ENCODE measurements around the gene CRB3. TPM values are rescaled to one million over a fixed set of nuclear protein-coding genes. Genes with fewer than 3 reads are reported as not detected.

Gene CRB3
- polyA plus RNA-seq, 1 experiment: not detected

DNA sequence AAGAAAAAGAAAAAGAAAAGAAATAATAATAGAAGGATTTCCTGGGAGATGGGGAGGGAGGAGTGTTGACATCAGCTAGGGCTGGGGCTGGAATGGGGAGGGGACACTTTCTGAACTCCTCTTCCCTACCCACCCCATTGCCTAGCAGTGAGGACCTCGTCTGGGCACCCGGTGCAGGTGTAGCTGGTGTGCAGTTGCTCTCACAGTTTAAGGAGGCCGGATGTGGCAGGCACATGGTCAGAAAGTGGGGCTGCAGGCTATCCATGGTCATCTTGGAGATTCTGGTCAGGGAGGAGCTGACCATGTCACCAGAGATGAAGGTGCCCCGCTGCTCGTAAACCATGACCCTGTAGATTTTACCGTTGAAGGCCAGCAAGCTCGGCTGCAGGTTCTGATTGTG lies 46.5 kb downstream of the CRB3 start:
- H3K4me3 ChIP-seq (ENCODE audit: low read depth, low read length): no peak overlapping the region
- TF ChIP-seq, protein P1, sequence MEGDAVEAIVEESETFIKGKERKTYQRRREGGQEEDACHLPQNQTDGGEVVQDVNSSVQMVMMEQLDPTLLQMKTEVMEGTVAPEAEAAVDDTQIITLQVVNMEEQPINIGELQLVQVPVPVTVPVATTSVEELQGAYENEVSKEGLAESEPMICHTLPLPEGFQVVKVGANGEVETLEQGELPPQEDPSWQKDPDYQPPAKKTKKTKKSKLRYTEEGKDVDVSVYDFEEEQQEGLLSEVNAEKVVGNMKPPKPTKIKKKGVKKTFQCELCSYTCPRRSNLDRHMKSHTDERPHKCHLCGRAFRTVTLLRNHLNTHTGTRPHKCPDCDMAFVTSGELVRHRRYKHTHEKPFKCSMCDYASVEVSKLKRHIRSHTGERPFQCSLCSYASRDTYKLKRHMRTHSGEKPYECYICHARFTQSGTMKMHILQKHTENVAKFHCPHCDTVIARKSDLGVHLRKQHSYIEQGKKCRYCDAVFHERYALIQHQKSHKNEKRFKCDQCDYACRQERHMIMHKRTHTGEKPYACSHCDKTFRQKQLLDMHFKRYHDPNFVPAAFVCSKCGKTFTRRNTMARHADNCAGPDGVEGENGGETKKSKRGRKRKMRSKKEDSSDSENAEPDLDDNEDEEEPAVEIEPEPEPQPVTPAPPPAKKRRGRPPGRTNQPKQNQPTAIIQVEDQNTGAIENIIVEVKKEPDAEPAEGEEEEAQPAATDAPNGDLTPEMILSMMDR (IDR thresholded peaks at IDR 0.05; ENCODE audit: low read depth, low read length): no peak
- H3K9me3 ChIP-seq (ENCODE audit: control insufficient read depth, insufficient read depth, low read length): no peaks in the 10 kb centered on the region
- CTCF ChIA-PET: interaction anchor here (0.6 to 1.3 kb wide), 2 partner anchors 353 to 843 kb away, joined by 3 to 5 read pairs; no protein-coding TSS in a partner anchor
- no peak for DNase-seq (ENCODE audit: low read depth, low spot score)
- POLR2A ChIA-PET: no interaction called here
- no peaks in the 10 kb centered on the region for H3K27me3 ChIP-seq (ENCODE audit: control insufficient read depth, insufficient read depth, low read length)
- no peak overlapping the region for H3K27ac ChIP-seq (ENCODE audit: low read depth, low read length)

DNA sequence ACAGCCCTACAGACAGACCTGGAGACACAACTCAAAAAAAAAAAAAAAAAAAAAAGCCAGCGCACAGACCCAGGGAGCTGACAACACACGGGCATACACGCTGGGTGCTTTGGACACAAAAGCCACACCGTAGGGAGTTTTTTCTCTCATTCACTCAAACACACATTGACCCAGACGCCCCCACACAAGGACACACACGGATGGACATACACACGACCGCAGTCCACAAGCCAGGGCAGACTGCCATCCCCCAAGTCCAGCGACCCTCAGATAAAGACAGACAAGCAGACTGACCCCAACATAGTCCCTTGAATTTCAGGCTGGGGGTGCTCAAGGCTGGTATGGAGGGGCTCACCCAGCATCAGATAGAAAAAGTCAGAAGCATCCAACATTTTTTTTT lies 50.0 kb downstream of the CRB3 start:
- CTCF ChIA-PET: interaction anchor here (0.6 kb wide), 1 partner anchor 326 kb away, joined by 3 read pairs; no protein-coding TSS in a partner anchor
- Histone ChIP-seq H3K27me3 (ENCODE audit: control insufficient read depth, insufficient read depth, low read length) (no peaks in the 10 kb centered on the region), H3K27ac (ENCODE audit: low read depth, low read length) (no peak overlapping the region), H3K4me3 (ENCODE audit: low read depth, low read length) (no peak overlapping the region), H3K9me3 (ENCODE audit: control insufficient read depth, insufficient read depth, low read length) (no peaks in the 10 kb centered on the region; the same call in 1 of the 2 replicates)
- TF ChIP-seq, protein P1 (IDR thresholded peaks at IDR 0.05; ENCODE audit: low read depth, low read length): no peak
- POLR2A ChIA-PET: no interaction called here
- DNase-seq (ENCODE audit: low read depth, low spot score): no peak

DNA sequence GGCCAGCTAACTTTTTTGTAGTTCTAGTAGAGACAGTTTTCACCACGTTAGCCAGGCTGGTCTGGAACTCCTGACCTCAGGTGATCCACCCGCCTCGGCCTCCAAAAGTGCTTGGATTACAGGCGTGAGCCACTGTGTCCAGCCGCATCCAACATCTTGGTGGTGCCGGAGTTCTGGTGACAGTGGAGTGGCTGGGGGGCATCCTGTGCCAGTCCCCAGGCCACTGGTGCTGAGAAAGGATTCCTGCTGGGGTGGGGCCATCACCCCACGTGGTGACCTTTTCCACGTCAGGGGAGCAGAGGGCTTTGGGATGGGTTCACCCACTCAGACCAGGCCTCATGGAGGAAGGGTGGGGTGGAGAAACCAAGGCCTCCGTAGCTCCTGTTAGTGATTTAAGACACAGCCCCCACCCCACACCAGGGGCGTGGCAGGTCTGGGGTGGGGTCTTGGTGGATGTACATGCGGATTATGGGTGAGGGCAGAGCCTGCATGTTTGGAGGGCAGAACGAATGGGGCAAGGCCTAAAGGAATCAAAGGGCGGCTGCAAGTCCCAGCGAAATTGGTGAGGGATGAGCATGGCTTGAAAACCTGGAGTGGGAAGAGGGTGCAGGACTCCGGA lies 51.0 kb downstream of the CRB3 start:
- TF ChIP-seq, protein P1 (IDR thresholded peaks at IDR 0.05; ENCODE audit: low read depth, low read length): no peak
- no peak for DNase-seq (ENCODE audit: low read depth, low spot score)
- ChIA-PET CTCF (interaction anchor here (4.5 kb wide), 1 partner anchor 349 kb away, joined by 32 read pairs; no protein-coding TSS in a partner anchor), POLR2A (interaction anchor here (0.7 kb wide), 1 partner anchor 23 kb away, joined by 12 read pairs; no protein-coding TSS in a partner anchor)
- no peaks in the 10 kb centered on the region for H3K27me3 ChIP-seq (ENCODE audit: control insufficient read depth, insufficient read depth, low read length)
- H3K4me3 ChIP-seq (ENCODE audit: low read depth, low read length): no peak overlapping the region
- no peak overlapping the region for H3K27ac ChIP-seq (ENCODE audit: low read depth, low read length)
- no peaks in the 10 kb centered on the region; the same call in 1 of the 2 replicates for H3K9me3 ChIP-seq (ENCODE audit: control insufficient read depth, insufficient read depth, low read length)

DNA sequence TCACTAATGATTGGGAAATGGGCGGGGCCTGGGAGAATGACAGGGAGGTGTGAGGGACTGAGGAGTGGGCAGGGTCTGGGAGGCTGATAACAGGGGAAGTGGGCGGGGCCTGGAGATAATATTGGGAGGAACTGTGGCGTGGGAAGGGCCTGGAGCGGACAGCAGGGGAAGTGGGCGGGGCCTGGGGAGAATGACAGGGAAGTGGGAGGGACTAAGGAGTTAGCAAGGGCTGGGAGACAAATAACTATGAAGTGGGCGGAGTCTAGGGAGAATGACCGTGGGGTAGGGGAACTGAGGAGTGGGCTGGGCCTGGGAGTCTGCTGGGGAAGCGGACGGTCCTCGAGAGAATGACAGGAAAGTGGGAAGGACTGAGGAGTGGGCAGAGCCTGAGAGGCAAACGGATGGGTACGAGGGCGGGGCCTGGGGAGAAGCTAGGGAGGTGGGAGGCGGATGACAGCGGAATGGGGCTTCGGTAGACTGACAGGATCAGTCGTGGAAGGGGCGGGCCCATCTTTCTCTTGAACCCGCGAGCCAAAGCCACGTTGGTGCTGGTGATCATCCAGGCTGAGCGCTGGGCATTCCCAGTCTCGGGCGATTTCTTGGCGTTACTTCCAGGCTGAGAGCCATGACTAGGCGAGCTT lies 52.1 kb downstream of the CRB3 start:
- peak; percentile 41 for DNase-seq (ENCODE audit: low read depth, low spot score)
- H3K9me3 ChIP-seq (ENCODE audit: control insufficient read depth, insufficient read depth, low read length): no peaks in the 10 kb centered on the region; the same call in 1 of the 2 replicates
- no peaks in the 10 kb centered on the region for H3K27me3 ChIP-seq (ENCODE audit: control insufficient read depth, insufficient read depth, low read length)
- TF ChIP-seq, protein P1 (IDR thresholded peaks at IDR 0.05; ENCODE audit: low read depth, low read length): no peak
- POLR2A ChIA-PET: interaction anchor here (0.7 to 1.0 kb wide), 2 partner anchors 24 to 222 kb away, joined by 3 to 12 read pairs; partner anchors contain the start of gene GPR108
- CTCF ChIA-PET: interaction anchor here (0.6 to 4.5 kb wide), 14 partner anchors 8 to 1683 kb away, joined by 3 to 32 read pairs (median 4); partner anchors contain the start of gene TNFSF9
- peak overlapping the region; percentile 67 for H3K4me3 ChIP-seq (ENCODE audit: low read depth, low read length)
- peak overlapping the region; percentile 2 for H3K27ac ChIP-seq (ENCODE audit: low read depth, low read length)

Small RNA genes within 50 kb of the gene (small RNA-seq; reads per million reads assigned to genes)
- gene AC010503.2 (ENCODE audit: insufficient read length, low read depth): not detected

Other genes with a start within 250 kb of the CRB3 start
- 12.3 and 15.3 TPM in 2 replicates for gene MLLT1, start 184.3 kb upstream of the CRB3 start, polyA plus RNA-seq (2011; rRNA removed)
- gene ACER1, start 130.7 kb upstream of the CRB3 start, polyA plus RNA-seq (2011; rRNA removed): not detected in 2 replicates
- gene CLPP, start 102.7 kb upstream of the CRB3 start, polyA plus RNA-seq (2011; rRNA removed): 34.5 and 50.9 TPM in 2 replicates
- gene ALKBH7, start 91.5 kb upstream of the CRB3 start, polyA plus RNA-seq (2011; rRNA removed): 11.6 and 16.4 TPM in 2 replicates
- gene PSPN, start 88.3 kb upstream of the CRB3 start, polyA plus RNA-seq (2011; rRNA removed): 0.41 and 0.57 TPM in 2 replicates
- gene GTF2F1, start 71.1 kb upstream of the CRB3 start, polyA plus RNA-seq (2011; rRNA removed): 33.7 and 43.7 TPM in 2 replicates
- 57.0 and 66.7 TPM in 2 replicates for gene KHSRP, start 39.5 kb upstream of the CRB3 start, polyA plus RNA-seq (2011; rRNA removed)
- gene SLC25A41, start 30.5 kb upstream of the CRB3 start, polyA plus RNA-seq (2011; rRNA removed): not detected in 2 replicates
- 8.0 and 13.9 TPM in 2 replicates for gene SLC25A23, start 4.5 kb upstream of the CRB3 start, polyA plus RNA-seq (2011; rRNA removed)
- gene DENND1C, start 17.5 kb downstream of the CRB3 start, polyA plus RNA-seq (2011; rRNA removed): not detected in 2 replicates
- gene TUBB4A, start 38.0 kb downstream of the CRB3 start, polyA plus RNA-seq (2011; rRNA removed): not detected in 2 replicates
- 0.14 and 0.16 TPM in 2 replicates for gene TNFSF9, start 66.8 kb downstream of the CRB3 start, polyA plus RNA-seq (2011; rRNA removed)
- gene CD70, start 126.9 kb downstream of the CRB3 start, polyA plus RNA-seq (2011; rRNA removed): not detected in 2 replicates
- not detected in 2 replicates for gene TNFSF14, start 205.9 kb downstream of the CRB3 start, polyA plus RNA-seq (2011; rRNA removed)

Data from AG04450 (cell line).